Astrocyte (in vitro differentiated cells and primary cell): ENCODE measurements around the gene NTM.

Experiments
- EZH2 ChIP-seq: IDR thresholded peaks from 2 replicates; pipeline ENCODE4 v1.6.1; 2012; ENCODE audit warnings: mild to moderate bottlenecking, low read length, inconsistent platforms; ENCODE audit not compliant: insufficient read depth
- TF ChIP-seq, protein P1 (sequence below): IDR thresholded peaks from 2 replicates; pipeline ENCODE4 v1.5.1; 2011; ENCODE audit warnings: low read depth, mild to moderate bottlenecking, inconsistent platforms, low read length, moderate library complexity; ENCODE audit not compliant: insufficient read depth

DNA sequence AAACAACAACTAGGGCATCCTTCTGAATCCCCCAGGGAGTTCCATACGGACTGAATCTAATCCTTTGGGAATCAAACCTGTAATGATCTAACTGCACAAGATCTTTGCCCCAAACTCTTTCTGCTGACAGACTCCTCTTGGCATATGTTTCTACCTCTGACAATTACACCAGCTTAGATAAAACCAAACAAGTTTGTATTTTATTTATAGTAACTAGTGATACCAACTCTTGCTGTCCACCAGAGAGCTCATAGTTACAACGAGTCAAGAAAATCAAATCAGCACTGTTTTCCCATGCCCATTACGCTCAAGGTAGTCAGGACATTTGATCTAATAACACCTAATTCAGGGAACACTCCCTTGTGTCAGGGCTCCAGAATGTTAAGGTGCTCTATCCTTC lies 972.0 kb downstream of the NTM start:
- TF ChIP-seq, protein P1, sequence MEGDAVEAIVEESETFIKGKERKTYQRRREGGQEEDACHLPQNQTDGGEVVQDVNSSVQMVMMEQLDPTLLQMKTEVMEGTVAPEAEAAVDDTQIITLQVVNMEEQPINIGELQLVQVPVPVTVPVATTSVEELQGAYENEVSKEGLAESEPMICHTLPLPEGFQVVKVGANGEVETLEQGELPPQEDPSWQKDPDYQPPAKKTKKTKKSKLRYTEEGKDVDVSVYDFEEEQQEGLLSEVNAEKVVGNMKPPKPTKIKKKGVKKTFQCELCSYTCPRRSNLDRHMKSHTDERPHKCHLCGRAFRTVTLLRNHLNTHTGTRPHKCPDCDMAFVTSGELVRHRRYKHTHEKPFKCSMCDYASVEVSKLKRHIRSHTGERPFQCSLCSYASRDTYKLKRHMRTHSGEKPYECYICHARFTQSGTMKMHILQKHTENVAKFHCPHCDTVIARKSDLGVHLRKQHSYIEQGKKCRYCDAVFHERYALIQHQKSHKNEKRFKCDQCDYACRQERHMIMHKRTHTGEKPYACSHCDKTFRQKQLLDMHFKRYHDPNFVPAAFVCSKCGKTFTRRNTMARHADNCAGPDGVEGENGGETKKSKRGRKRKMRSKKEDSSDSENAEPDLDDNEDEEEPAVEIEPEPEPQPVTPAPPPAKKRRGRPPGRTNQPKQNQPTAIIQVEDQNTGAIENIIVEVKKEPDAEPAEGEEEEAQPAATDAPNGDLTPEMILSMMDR, result no peak
- no peak for TF ChIP-seq EZH2
